Muscle layer of colon (tissue), 2 donors: Measurements from ENCODE around the gene GRID1.
"Not testable (repeated sequence)": the region's sequence is repeated elsewhere in the genome, so short reads cannot be mapped to it uniquely, and the experiment has no call there.

ENCODE experiments used
- H3K27ac ChIP-seq: one replicate; pipeline ENCODE4 v1.7.0; 2013; ENCODE audit warnings: low read depth, mild to moderate bottlenecking, low read length, moderate library complexity
- H3K27me3 ChIP-seq, 2 donors: one replicate each; pipeline ENCODE4 v1.7.0; 2013; ENCODE audit warnings: low read length in 2 of 2, mild to moderate bottlenecking in 2 of 2; ENCODE audit not compliant: insufficient read depth in 2 of 2, control insufficient read depth in 1 of 2
- H3K36me3 ChIP-seq: one replicate; pipeline ENCODE4 v1.7.0; 2013; ENCODE audit warnings: mild to moderate bottlenecking, low read length; ENCODE audit not compliant: insufficient read depth
- H3K4me1 ChIP-seq: one replicate; pipeline ENCODE4 v1.7.0; 2013; ENCODE audit warnings: mild to moderate bottlenecking, low read length; ENCODE audit not compliant: insufficient read depth
- H3K4me3 ChIP-seq, 2 donors: one replicate each; pipeline ENCODE4 v1.7.0; 2013; ENCODE audit warnings: low read length in 2 of 2, low read depth in 1 of 2, mild to moderate bottlenecking in 1 of 2, moderate library complexity in 1 of 2
- H3K9ac ChIP-seq: one replicate; pipeline ENCODE4 v1.7.0; 2013; ENCODE audit warnings: low read length
- H3K9me3 ChIP-seq: one replicate; pipeline ENCODE4 v1.7.0; 2013; ENCODE audit warnings: mild to moderate bottlenecking, low read length
- donor health status: abdominal sarcoma.
- donor health status: Adenocarcinoma of cecum.

GRID1 gene

GRCh38 chr10:86104611-86105145 lies 261.9 kb downstream of the GRID1 start:
- Histone ChIP-seq H3K9ac (no peak overlapping the region), H3K36me3 (no peaks in the 10 kb centered on the region), H3K9me3 (no peaks in the 10 kb centered on the region), H3K4me1 (no peaks in the 10 kb centered on the region), H3K27me3 (no peaks in the 10 kb centered on the region), H3K27ac (no peak overlapping the region), H3K4me3 (no peak overlapping the region)

GRCh38 chr10:86104156-86104555 lies 262.4 kb downstream of the GRID1 start:
- H3K4me3 ChIP-seq, result no peak overlapping the region
- no peak overlapping the region for H3K27ac ChIP-seq
- H3K4me1 ChIP-seq, result no peaks in the 10 kb centered on the region
- no peaks in the 10 kb centered on the region for H3K27me3 ChIP-seq
- no peaks in the 10 kb centered on the region for H3K9me3 ChIP-seq
- H3K36me3 ChIP-seq, result no peaks in the 10 kb centered on the region
- no peak overlapping the region for H3K9ac ChIP-seq

- Histone ChIP-seq H3K36me3 (no peaks in the 10 kb centered on the region), H3K9ac (no peak overlapping the region), H3K27me3 (no peaks in the 10 kb centered on the region), H3K27ac (no peak overlapping the region), H3K4me3 (no peak overlapping the region), H3K4me1 (no peaks in the 10 kb centered on the region), H3K9me3 (no peaks in the 10 kb centered on the region)
Observed at GRCh38 chr10:86103391-86104101, 263.0 kb downstream of the GRID1 start.

GRCh38 chr10:86102451-86102850 lies 264.1 kb downstream of the GRID1 start:
- H3K27ac ChIP-seq, result no peak overlapping the region
- no peaks in the 10 kb centered on the region for H3K9me3 ChIP-seq
- H3K4me3 ChIP-seq, result no peak overlapping the region
- H3K4me1 ChIP-seq, result no peaks in the 10 kb centered on the region
- no peaks in the 10 kb centered on the region for H3K36me3 ChIP-seq
- no peak overlapping the region for H3K9ac ChIP-seq
- no peaks in the 10 kb centered on the region for H3K27me3 ChIP-seq

GRCh38 chr10:86102031-86102430 lies 264.6 kb downstream of the GRID1 start:
- no peak overlapping the region for H3K27ac ChIP-seq
- H3K4me1 ChIP-seq, result no peaks in the 10 kb centered on the region
- no peaks in the 10 kb centered on the region for H3K27me3 ChIP-seq
- no peaks in the 10 kb centered on the region for H3K9me3 ChIP-seq
- H3K36me3 ChIP-seq, result no peaks in the 10 kb centered on the region
- H3K9ac ChIP-seq, result no peak overlapping the region
- no peak overlapping the region for H3K4me3 ChIP-seq

- no peaks in the 10 kb centered on the region for H3K4me1 ChIP-seq
Observed at GRCh38 chr10:86100581-86101061, 266.0 kb downstream of the GRID1 start.

GRCh38 chr10:86099542-86100334 lies 266.9 kb downstream of the GRID1 start:
- Histone ChIP-seq H3K4me3 (no peak overlapping the region), H3K27me3 (no peaks in the 10 kb centered on the region), H3K4me1 (no peaks in the 10 kb centered on the region), H3K9me3 (no peaks in the 10 kb centered on the region), H3K9ac (no peak overlapping the region), H3K36me3 (no peaks in the 10 kb centered on the region), H3K27ac (no peak overlapping the region)

More at GRCh38 chr10:86100581-86101061, 266.0 kb downstream of the GRID1 start:
- Histone ChIP-seq H3K27me3 (no peaks in the 10 kb centered on the region), H3K9ac (no peak overlapping the region), H3K36me3 (no peaks in the 10 kb centered on the region), H3K27ac (no peak overlapping the region), H3K9me3 (no peaks in the 10 kb centered on the region), H3K4me3 (no peak overlapping the region)

GRCh38 chr10:86098187-86098881 lies 268.3 kb downstream of the GRID1 start:
- no peaks in the 10 kb centered on the region for H3K4me1 ChIP-seq
- H3K27me3 ChIP-seq, result no peaks in the 10 kb centered on the region

GRCh38 chr10:86095061-86095460 lies 271.5 kb downstream of the GRID1 start:
- H3K4me3 ChIP-seq, H3K9me3 ChIP-seq, H3K27ac ChIP-seq, H3K9ac ChIP-seq, H3K36me3 ChIP-seq, H3K4me1 ChIP-seq, H3K27me3 ChIP-seq: not testable (repeated sequence)

More at GRCh38 chr10:86098187-86098881, 268.3 kb downstream of the GRID1 start:
- Histone ChIP-seq H3K27ac (no peak overlapping the region), H3K9me3 (no peaks in the 10 kb centered on the region), H3K36me3 (no peaks in the 10 kb centered on the region), H3K4me3 (no peak overlapping the region), H3K9ac (no peak overlapping the region)

GRCh38 chr10:86092311-86092710 lies 274.3 kb downstream of the GRID1 start:
- not testable (repeated sequence) for H3K27ac ChIP-seq, H3K9me3 ChIP-seq, H3K27me3 ChIP-seq, H3K4me3 ChIP-seq, H3K9ac ChIP-seq, H3K4me1 ChIP-seq, H3K36me3 ChIP-seq

GRCh38 chr10:86091216-86091615 lies 275.4 kb downstream of the GRID1 start:
- Histone ChIP-seq H3K4me3 (no peak overlapping the region), H3K27me3 (no peaks in the 10 kb centered on the region), H3K36me3 (no peaks in the 10 kb centered on the region), H3K4me1 (no peaks in the 10 kb centered on the region), H3K27ac (no peak overlapping the region), H3K9ac (no peak overlapping the region), H3K9me3 (no peaks in the 10 kb centered on the region)
